Type B pancreatic cell (in vitro differentiated cells): ENCODE data around the gene EML1. TPM values are rescaled to one million over a fixed set of nuclear protein-coding genes. Genes with fewer than 3 reads are reported as not detected.

Source experiments
- DNase-seq: peaks from one replicate; pipeline ENCODE4 v3.0.0; 2021; ENCODE audit warnings: mixed read lengths; ENCODE audit not compliant: unreplicated experiment; ENCODE audit errors: extremely low spot score
- H3K27ac Mint-ChIP-seq: 2 replicates; pipeline ENCODE4 v1.8.0; 2021; ENCODE audit warnings: mild to moderate bottlenecking, mixed read lengths
- H3K27me3 Mint-ChIP-seq: 2 replicates; pipeline ENCODE4 v1.8.0; 2021; ENCODE audit warnings: mixed read lengths
- H3K36me3 Mint-ChIP-seq: 2 replicates; pipeline ENCODE4 v1.8.0; 2021; ENCODE audit warnings: mixed read lengths
- H3K4me1 Mint-ChIP-seq: one replicate; pipeline ENCODE4 v1.8.0; 2021; ENCODE audit warnings: mixed read lengths; ENCODE audit not compliant: unreplicated experiment
- H3K4me3 Mint-ChIP-seq: 2 replicates; pipeline ENCODE4 v1.8.0; 2021; ENCODE audit warnings: mild to moderate bottlenecking, mixed read lengths
- H3K9me3 Mint-ChIP-seq: 2 replicates; pipeline ENCODE4 v1.8.0; 2021; ENCODE audit warnings: mixed read lengths
- CTCF ChIP-seq: fragments of 200-600 bp; sonication (generic); conservative IDR thresholded peaks from 2 replicates; pipeline ENCODE4 v1.5.0; 2021; ENCODE audit warnings: antibody characterized with exemption, mild to moderate bottlenecking
- total RNA-seq: library from RNA; stranded (reverse); gene quantifications from 2 replicates; pipeline ENCODE4 v1.2.1, GENCODE V29; 2021; ENCODE audit warnings: low replicate concordance

EML1 gene
- total RNA-seq, 1 donor from 2014 or later: 45.7 TPM

GRCh38 chr14:99940064-99940463 is 146.9 kb downstream of the EML1 start:
- peaks cover 11% of the 10 kb centered on the region for H3K4me1 Mint-ChIP-seq
- H3K27me3 Mint-ChIP-seq: no peaks in the 10 kb centered on the region

GRCh38 chr14:99941211-99941610 is 148.0 kb downstream of the EML1 start:
- Mint-ChIP-seq H3K4me1 (peaks cover 11% of the 10 kb centered on the region), H3K27ac (no peak overlapping the region), H3K9me3 (no peaks in the 10 kb centered on the region), H3K36me3 (peaks cover 20% of the 10 kb centered on the region), H3K27me3 (no peaks in the 10 kb centered on the region), H3K4me3 (no peak overlapping the region)
- no peak for TF ChIP-seq CTCF
- DNase-seq: no peak

More at GRCh38 chr14:99940064-99940463, 146.9 kb downstream of the EML1 start:
- DNase-seq: no peak
- no peak for TF ChIP-seq CTCF
- H3K4me3 Mint-ChIP-seq: no peak overlapping the region
- H3K27ac Mint-ChIP-seq: no peak overlapping the region
- H3K36me3 Mint-ChIP-seq: peaks cover 24% of the 10 kb centered on the region
- H3K9me3 Mint-ChIP-seq: no peaks in the 10 kb centered on the region

GRCh38 chr14:99943620-99944019 is 150.4 kb downstream of the EML1 start:
- Mint-ChIP-seq H3K27me3 (no peaks in the 10 kb centered on the region), H3K27ac (no peak overlapping the region), H3K4me1 (peaks cover 11% of the 10 kb centered on the region), H3K4me3 (no peak overlapping the region), H3K9me3 (no peaks in the 10 kb centered on the region), H3K36me3 (peaks cover 20% of the 10 kb centered on the region)
- TF ChIP-seq CTCF: no peak
- no peak for DNase-seq

GRCh38 chr14:99944241-99944651 is 151.0 kb downstream of the EML1 start:
- Mint-ChIP-seq H3K4me3 (no peak overlapping the region), H3K4me1 (peaks cover 11% of the 10 kb centered on the region), H3K36me3 (peaks cover 20% of the 10 kb centered on the region), H3K9me3 (no peaks in the 10 kb centered on the region), H3K27me3 (no peaks in the 10 kb centered on the region), H3K27ac (no peak overlapping the region)
- TF ChIP-seq CTCF: no peak
- DNase-seq: no peak

GRCh38 chr14:99945732-99946651 is 152.8 kb downstream of the EML1 start:
- peaks cover 14% of the 10 kb centered on the region for H3K36me3 Mint-ChIP-seq
- H3K27ac Mint-ChIP-seq: no peak overlapping the region
- H3K27me3 Mint-ChIP-seq: peaks cover 1% of the 10 kb centered on the region
- peaks cover 11% of the 10 kb centered on the region for H3K4me1 Mint-ChIP-seq
- H3K4me3 Mint-ChIP-seq: no peak overlapping the region
- no peaks in the 10 kb centered on the region for H3K9me3 Mint-ChIP-seq
- DNase-seq: no peak
- TF ChIP-seq CTCF: no peak
